ENCODE data around the gene IFNG-AS1. TPM values are rescaled to one million over a fixed set of nuclear protein-coding genes. Genes with fewer than 3 reads are reported as not detected.

IFNG-AS1 gene
- total RNA-seq, 1 experiment from 2014 or later = not detected

DNA sequence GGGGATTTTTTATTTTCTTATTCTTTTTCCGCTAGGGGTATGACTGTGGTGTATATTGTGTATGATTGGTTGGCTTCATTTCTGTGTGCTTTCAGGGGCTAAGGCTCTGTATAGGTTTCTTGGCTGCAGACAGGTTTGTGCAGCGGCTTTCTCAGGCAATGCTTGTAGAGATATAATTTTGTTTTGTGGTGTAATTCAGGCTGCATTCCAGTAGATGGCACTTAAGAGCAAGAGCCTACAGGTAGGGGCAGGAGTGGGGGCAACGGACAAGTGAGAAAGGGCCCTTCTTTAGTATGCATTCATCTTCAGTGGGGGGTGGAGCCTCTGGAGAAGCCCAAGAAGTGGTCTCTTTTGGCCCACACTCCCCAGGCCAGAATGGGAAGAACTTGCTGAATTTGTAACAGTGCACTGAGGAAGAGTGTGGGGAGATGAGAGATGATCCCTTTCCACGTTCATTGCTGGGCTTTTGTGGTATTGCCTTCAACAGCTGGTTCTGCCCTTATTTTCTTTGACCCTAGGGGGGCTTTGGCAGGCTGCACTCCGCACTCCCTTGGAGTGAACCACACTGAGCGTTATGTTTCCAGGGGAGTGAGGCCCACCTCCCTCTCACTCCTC, 78.6 kb downstream of the IFNG-AS1 start:
- Histone ChIP-seq H3K27ac (ENCODE audit: low read depth, low read length, poor library complexity, severe bottlenecking) (no peak overlapping the region), H3K36me3 (ENCODE audit: insufficient read depth, low read length, poor library complexity, severe bottlenecking) (no peaks in the 10 kb centered on the region), H3K4me1 (ENCODE audit: insufficient read depth, low read length, poor library complexity, severe bottlenecking) (no peaks in the 10 kb centered on the region), H3K4me3 (ENCODE audit: low read depth, low read length, poor library complexity, severe bottlenecking) (no peak overlapping the region), H3K27me3 (replicated peaks; ENCODE audit: insufficient read depth, low read depth, low read length, poor library complexity) (peaks cover 15% of the 10 kb centered on the region), H3K9me3 (ENCODE audit: low read depth, low read length, poor library complexity, severe bottlenecking) (peaks cover 5% of the 10 kb centered on the region)
- TF ChIP-seq, protein P1, sequence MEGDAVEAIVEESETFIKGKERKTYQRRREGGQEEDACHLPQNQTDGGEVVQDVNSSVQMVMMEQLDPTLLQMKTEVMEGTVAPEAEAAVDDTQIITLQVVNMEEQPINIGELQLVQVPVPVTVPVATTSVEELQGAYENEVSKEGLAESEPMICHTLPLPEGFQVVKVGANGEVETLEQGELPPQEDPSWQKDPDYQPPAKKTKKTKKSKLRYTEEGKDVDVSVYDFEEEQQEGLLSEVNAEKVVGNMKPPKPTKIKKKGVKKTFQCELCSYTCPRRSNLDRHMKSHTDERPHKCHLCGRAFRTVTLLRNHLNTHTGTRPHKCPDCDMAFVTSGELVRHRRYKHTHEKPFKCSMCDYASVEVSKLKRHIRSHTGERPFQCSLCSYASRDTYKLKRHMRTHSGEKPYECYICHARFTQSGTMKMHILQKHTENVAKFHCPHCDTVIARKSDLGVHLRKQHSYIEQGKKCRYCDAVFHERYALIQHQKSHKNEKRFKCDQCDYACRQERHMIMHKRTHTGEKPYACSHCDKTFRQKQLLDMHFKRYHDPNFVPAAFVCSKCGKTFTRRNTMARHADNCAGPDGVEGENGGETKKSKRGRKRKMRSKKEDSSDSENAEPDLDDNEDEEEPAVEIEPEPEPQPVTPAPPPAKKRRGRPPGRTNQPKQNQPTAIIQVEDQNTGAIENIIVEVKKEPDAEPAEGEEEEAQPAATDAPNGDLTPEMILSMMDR (conservative IDR thresholded peaks at IDR 0.05; ENCODE audit: low read depth, low read length) = peak; percentile 57
- TF ChIP-seq EZH2 (IDR thresholded peaks at IDR 0.05; ENCODE audit: borderline replicate concordance, low read depth, low read length, poor library complexity, severe bottlenecking) = no peak
- ChIA-PET POLR2A (ENCODE audit: low non-redundant PET) (no interaction called here), CTCF (no interaction called here)
- intact Hi-C loops (cut with micrococcal nuclease; ENCODE audit: unreplicated experiment) = no loop called here
- no TSS peak for BruUV-seq (replicated peaks)
- DNase-seq (ENCODE audit: low spot score) = peak; percentile 15

DNA sequence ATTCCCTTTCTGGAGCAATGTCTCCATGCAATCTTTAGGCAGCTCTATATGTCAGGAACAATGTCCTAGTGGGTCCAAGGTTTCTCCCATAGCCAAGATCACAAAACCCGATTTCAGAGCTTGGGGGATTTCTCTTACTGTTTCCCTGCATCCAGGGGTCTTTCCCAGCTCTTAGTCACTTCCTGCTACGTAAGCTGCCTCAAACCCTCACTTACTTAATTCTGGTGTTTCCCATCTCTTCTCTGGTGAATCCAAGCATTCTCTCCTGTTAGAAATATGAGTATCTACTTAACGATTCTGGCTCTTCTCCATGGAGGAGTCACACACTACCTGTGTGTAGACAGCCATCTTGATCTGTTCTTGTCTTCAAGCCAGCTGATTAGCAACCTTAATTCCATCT, 80.0 kb downstream of the IFNG-AS1 start:
- ChIA-PET CTCF (no interaction called here), POLR2A (ENCODE audit: low non-redundant PET) (no interaction called here)
- H3K27ac ChIP-seq (ENCODE audit: low read depth, low read length, poor library complexity, severe bottlenecking) = no peak overlapping the region
- no peak overlapping the region for H3K4me3 ChIP-seq (ENCODE audit: low read depth, low read length, poor library complexity, severe bottlenecking)
- H3K36me3 ChIP-seq (ENCODE audit: insufficient read depth, low read length, poor library complexity, severe bottlenecking) = no peaks in the 10 kb centered on the region
- H3K9me3 ChIP-seq (ENCODE audit: low read depth, low read length, poor library complexity, severe bottlenecking) = peaks cover 5% of the 10 kb centered on the region
- no peak for DNase-seq (ENCODE audit: low spot score)
- H3K4me1 ChIP-seq (ENCODE audit: insufficient read depth, low read length, poor library complexity, severe bottlenecking) = no peaks in the 10 kb centered on the region
- intact Hi-C loops (cut with micrococcal nuclease; ENCODE audit: unreplicated experiment) = no loop called here
- no peak for TF ChIP-seq EZH2 (IDR thresholded peaks at IDR 0.05; ENCODE audit: borderline replicate concordance, low read depth, low read length, poor library complexity, severe bottlenecking)
- TF ChIP-seq, protein P1 (conservative IDR thresholded peaks at IDR 0.05; ENCODE audit: low read depth, low read length) = no peak
- BruUV-seq (replicated peaks) = no TSS peak
- peaks cover 15% of the 10 kb centered on the region for H3K27me3 ChIP-seq (replicated peaks; ENCODE audit: insufficient read depth, low read depth, low read length, poor library complexity)

Other genes starting within 250 kb of the IFNG-AS1 start
- not detected in 2 replicates for gene IFNG, start 170.3 kb downstream of the IFNG-AS1 start, total RNA-seq (2021)
- not detected in 2 replicates for gene IL26, start 236.4 kb downstream of the IFNG-AS1 start, total RNA-seq (2021)